Activated gamma-delta T cell treated with Interleukin-2 at 50 U/mL for 16 hours (primary cell): Measurements from ENCODE around the gene MSANTD1.

Source experiments
- DNase-seq: peaks from one replicate; pipeline ENCODE4 v3.0.0-alpha.2; 2020

Gene MSANTD1

GRCh38 chr4:3217266-3217665, 31.7 kb upstream of the MSANTD1 start:
- DNase-seq: no peak

GRCh38 chr4:3217771-3218170, 31.2 kb upstream of the MSANTD1 start:
- DNase-seq: no peak

GRCh38 chr4:3218824-3219760, 29.9 kb upstream of the MSANTD1 start:
- no peak for DNase-seq

GRCh38 chr4:3219761-3220475, 29.0 kb upstream of the MSANTD1 start:
- no peak for DNase-seq

GRCh38 chr4:3220476-3221183, 28.3 kb upstream of the MSANTD1 start:
- DNase-seq: no peak

GRCh38 chr4:3221184-3221494, 27.8 kb upstream of the MSANTD1 start:
- DNase-seq: no peak

GRCh38 chr4:3221996-3222395, 27.0 kb upstream of the MSANTD1 start:
- DNase-seq: no peak

GRCh38 chr4:3223346-3223745, 25.6 kb upstream of the MSANTD1 start:
- no peak for DNase-seq

- no peak for DNase-seq
These were observed 24.8 kb upstream of the MSANTD1 start for GRCh38 chr4:3223956-3224748.

- no peak for DNase-seq
These were observed 23.7 kb upstream of the MSANTD1 start for GRCh38 chr4:3225071-3225850.

- no peak for DNase-seq
These were observed 23.0 kb upstream of the MSANTD1 start for GRCh38 chr4:3225936-3226335.

GRCh38 chr4:3226467-3226866, 22.5 kb upstream of the MSANTD1 start:
- no peak for DNase-seq

- DNase-seq: no peak
These were observed 22.0 kb upstream of the MSANTD1 start for GRCh38 chr4:3226944-3227343.

GRCh38 chr4:3227878-3228675, 20.9 kb upstream of the MSANTD1 start:
- DNase-seq: no peak

GRCh38 chr4:3228881-3229280, 20.1 kb upstream of the MSANTD1 start:
- DNase-seq: no peak

GRCh38 chr4:3229328-3229727, 19.6 kb upstream of the MSANTD1 start:
- no peak for DNase-seq

GRCh38 chr4:3229964-3230363, 19.0 kb upstream of the MSANTD1 start:
- DNase-seq: no peak

- DNase-seq: no peak
These were observed 17.5 kb upstream of the MSANTD1 start for GRCh38 chr4:3231471-3231870.

- DNase-seq: no peak
These were observed 17.0 kb upstream of the MSANTD1 start for GRCh38 chr4:3232001-3232400.

GRCh38 chr4:3232871-3233271, 16.1 kb upstream of the MSANTD1 start:
- no peak for DNase-seq

GRCh38 chr4:3233391-3234071, 15.4 kb upstream of the MSANTD1 start:
- DNase-seq: no peak
